Caco-2 (cell line): ENCODE data around the gene TNS3. TPM values are rescaled to one million over a fixed set of nuclear protein-coding genes. Genes with fewer than 3 reads are reported as not detected.

ENCODE experiments used
- BruUV-seq: library from RNA; stranded (reverse); fragments of 400-500 nt; replicated peaks from 2 replicates; lab custom pipeline; 2021; lab: Mats Ljungman, UMichigan
- CTCF ChIA-PET: fragments of 300-600 bp; sonication (Branson Sonifier 250); formaldehyde crosslinking; loops from one replicate; lab custom pipeline; 2022; ENCODE audit warnings: antibody characterized with exemption; lab: Charles Lee
- POLR2A ChIA-PET: fragments of 300-600 bp; sonication (Branson Sonifier 250); formaldehyde crosslinking; loops from one replicate; lab custom pipeline; 2022; ENCODE audit warnings: antibody characterized with exemption; lab: Charles Lee
- DNase-seq, 2 experiments: peaks; one replicate each; pipeline versions ENCODE4 v3.0.0 to v3.0.0-alpha.2; 2020 to 2022
- H3K27me3 ChIP-seq: replicated peaks from 2 replicates; pipeline ENCODE4 v1.6.0; 2011; ENCODE audit warnings: low read length; ENCODE audit not compliant: control insufficient read depth, insufficient read depth
- H3K36me3 ChIP-seq: 2 replicates; pipeline ENCODE4 v1.5.1; 2011; ENCODE audit warnings: low read length; ENCODE audit not compliant: control insufficient read depth, insufficient read depth
- H3K4me1 ChIP-seq: fragments of 250-450 bp; sonication (Bioruptor Pico); 2 replicates; pipeline ENCODE4 v1.5.1; 2020; ENCODE audit warnings: mild to moderate bottlenecking
- H3K4me3 ChIP-seq: 2 replicates; pipeline ENCODE4 v1.5.1; 2011; ENCODE audit warnings: low read depth, mild to moderate bottlenecking, control low read depth, low read length
- H3K9me3 ChIP-seq: fragments of 250-450 bp; sonication (Bioruptor Pico); 2 replicates; pipeline ENCODE4 v1.5.1; 2020; ENCODE audit warnings: mild to moderate bottlenecking, moderate library complexity
- H3K27ac Mint-ChIP-seq: one replicate; pipeline ENCODE4 v1.8.0; 2022; ENCODE audit warnings: mixed read lengths; ENCODE audit not compliant: unreplicated experiment
- H3K27me3 Mint-ChIP-seq: one replicate; pipeline ENCODE4 v1.8.0; 2022; ENCODE audit warnings: mixed read lengths; ENCODE audit not compliant: insufficient read depth, unreplicated experiment
- H3K36me3 Mint-ChIP-seq: one replicate; pipeline ENCODE4 v1.8.0; 2022; ENCODE audit warnings: mild to moderate bottlenecking, mixed read lengths; ENCODE audit not compliant: insufficient read depth, unreplicated experiment
- H3K4me1 Mint-ChIP-seq: one replicate; pipeline ENCODE4 v1.8.0; 2022; ENCODE audit warnings: low read depth, mixed read lengths; ENCODE audit not compliant: unreplicated experiment
- H3K4me3 Mint-ChIP-seq: one replicate; pipeline ENCODE4 v1.8.0; 2022; ENCODE audit warnings: mild to moderate bottlenecking, moderate library complexity, mixed read lengths; ENCODE audit not compliant: unreplicated experiment
- H3K9me3 Mint-ChIP-seq: one replicate; pipeline ENCODE4 v1.8.0; 2022; ENCODE audit warnings: mixed read lengths; ENCODE audit not compliant: unreplicated experiment
- intact Hi-C: fragments of 100-400 bp; cut with micrococcal nuclease; formaldehyde crosslinking; loops from one replicate; pipeline ENCODE4 v1.10.0; 2022; ENCODE audit not compliant: unreplicated experiment
- total RNA-seq: library from RNA; stranded (reverse); gene quantifications from 2 replicates; pipeline ENCODE4 v1.2.3, GENCODE V29; 2022
- TF ChIP-seq, protein P1 (sequence below), 2 experiments: fragments of 200-600 bp in 1 of 2; IDR thresholded peaks; 1 replicate in 1 of 2; 2 replicates in 1 of 2; pipeline versions ENCODE4 v1.5.1 to v1.8.0; 2011 to 2022; ENCODE audit warnings: antibody characterized with exemption in 1 of 2, control low read depth in 1 of 2, inconsistent platforms in 1 of 2, low read depth in 1 of 2, low read length in 1 of 2, mild to moderate bottlenecking in 1 of 2, moderate library complexity in 1 of 2; ENCODE audit not compliant: insufficient read depth in 1 of 2, severe bottlenecking in 1 of 2, unreplicated experiment in 1 of 2

TNS3 gene
- total RNA-seq, 1 experiment from 2014 or later: 263 TPM

DNA sequence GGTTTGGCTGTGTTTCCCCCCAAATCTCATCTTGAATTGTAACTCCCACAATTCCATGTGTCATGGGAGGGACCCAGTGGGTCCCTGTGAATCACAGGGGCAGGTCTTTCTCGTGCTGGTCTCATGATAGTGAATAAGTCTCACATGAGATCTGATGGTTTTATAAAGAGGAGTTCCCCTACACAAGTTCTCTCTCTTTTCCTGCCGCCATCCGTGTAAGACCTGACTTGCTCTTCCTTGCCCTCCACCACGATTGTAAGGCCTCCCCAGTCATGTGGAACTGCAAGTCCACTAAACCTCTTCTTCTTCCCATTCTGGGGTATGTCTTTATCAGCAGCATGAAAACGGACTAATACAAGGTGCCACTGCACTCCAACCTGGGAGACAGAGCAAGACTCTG, 329.2 kb downstream of the TNS3 start:
- TF ChIP-seq, protein P1, sequence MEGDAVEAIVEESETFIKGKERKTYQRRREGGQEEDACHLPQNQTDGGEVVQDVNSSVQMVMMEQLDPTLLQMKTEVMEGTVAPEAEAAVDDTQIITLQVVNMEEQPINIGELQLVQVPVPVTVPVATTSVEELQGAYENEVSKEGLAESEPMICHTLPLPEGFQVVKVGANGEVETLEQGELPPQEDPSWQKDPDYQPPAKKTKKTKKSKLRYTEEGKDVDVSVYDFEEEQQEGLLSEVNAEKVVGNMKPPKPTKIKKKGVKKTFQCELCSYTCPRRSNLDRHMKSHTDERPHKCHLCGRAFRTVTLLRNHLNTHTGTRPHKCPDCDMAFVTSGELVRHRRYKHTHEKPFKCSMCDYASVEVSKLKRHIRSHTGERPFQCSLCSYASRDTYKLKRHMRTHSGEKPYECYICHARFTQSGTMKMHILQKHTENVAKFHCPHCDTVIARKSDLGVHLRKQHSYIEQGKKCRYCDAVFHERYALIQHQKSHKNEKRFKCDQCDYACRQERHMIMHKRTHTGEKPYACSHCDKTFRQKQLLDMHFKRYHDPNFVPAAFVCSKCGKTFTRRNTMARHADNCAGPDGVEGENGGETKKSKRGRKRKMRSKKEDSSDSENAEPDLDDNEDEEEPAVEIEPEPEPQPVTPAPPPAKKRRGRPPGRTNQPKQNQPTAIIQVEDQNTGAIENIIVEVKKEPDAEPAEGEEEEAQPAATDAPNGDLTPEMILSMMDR (IDR thresholded peaks at IDR 0.05; ENCODE audit: insufficient read depth in 1 of 2, low read depth in 1 of 2, low read length in 1 of 2, severe bottlenecking in 1 of 2, unreplicated experiment in 1 of 2): no peak
- H3K4me1 ChIP-seq: no peaks in the 10 kb centered on the region; the same call in 1 of the 2 replicates
- Mint-ChIP-seq H3K4me3 (no peak overlapping the region), H3K4me1 (no peaks in the 10 kb centered on the region), H3K9me3 (no peaks in the 10 kb centered on the region), H3K36me3 (no peaks in the 10 kb centered on the region), H3K27ac (no peak overlapping the region), H3K27me3 (peaks cover 7% of the 10 kb centered on the region)
- H3K9me3 ChIP-seq: no peaks in the 10 kb centered on the region
- no peaks in the 10 kb centered on the region for H3K27me3 ChIP-seq
- CTCF ChIA-PET: no interaction called here
- H3K4me3 ChIP-seq: no peak overlapping the region
- DNase-seq: no peak
- no TSS peak for BruUV-seq
- H3K36me3 ChIP-seq: no peaks in the 10 kb centered on the region
- POLR2A ChIA-PET: no interaction called here
- intact Hi-C loops: loop anchor here (5.0 kb wide), 2 partner anchors 55 to 70 kb away; no protein-coding TSS in a partner anchor

DNA sequence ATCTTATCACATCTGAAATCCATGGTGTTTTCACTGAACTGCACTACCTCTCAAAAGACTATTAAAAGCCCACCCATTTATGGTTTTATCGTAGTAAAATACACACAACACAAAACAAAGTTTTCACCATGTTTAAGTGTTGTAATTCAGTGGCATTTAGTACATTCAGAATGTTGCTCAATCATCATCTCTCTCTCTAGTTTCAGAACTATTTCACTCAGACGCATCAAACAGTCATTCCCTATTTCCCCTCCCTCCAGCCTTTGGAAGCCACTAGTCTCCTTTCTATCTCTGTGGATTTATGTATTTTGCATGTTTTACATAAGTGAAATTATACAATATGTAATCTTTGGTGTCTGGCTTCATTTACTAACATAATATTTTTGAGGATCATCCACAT, 332.6 kb downstream of the TNS3 start:
- Mint-ChIP-seq H3K36me3 (no peaks in the 10 kb centered on the region), H3K27ac (no peak overlapping the region), H3K9me3 (no peaks in the 10 kb centered on the region), H3K4me1 (no peaks in the 10 kb centered on the region), H3K27me3 (peaks cover 9% of the 10 kb centered on the region), H3K4me3 (no peak overlapping the region)
- no peaks in the 10 kb centered on the region; the same call in 1 of the 2 replicates for H3K4me1 ChIP-seq
- H3K9me3 ChIP-seq: no peaks in the 10 kb centered on the region
- CTCF ChIA-PET: no interaction called here
- no TSS peak for BruUV-seq
- intact Hi-C loops: no loop called here
- H3K36me3 ChIP-seq: no peaks in the 10 kb centered on the region
- TF ChIP-seq, protein P1 (IDR thresholded peaks at IDR 0.05; ENCODE audit: insufficient read depth in 1 of 2, low read depth in 1 of 2, low read length in 1 of 2, severe bottlenecking in 1 of 2, unreplicated experiment in 1 of 2): no peak
- DNase-seq: no peak
- POLR2A ChIA-PET: no interaction called here
- H3K4me3 ChIP-seq: no peak overlapping the region
- no peaks in the 10 kb centered on the region for H3K27me3 ChIP-seq

DNA sequence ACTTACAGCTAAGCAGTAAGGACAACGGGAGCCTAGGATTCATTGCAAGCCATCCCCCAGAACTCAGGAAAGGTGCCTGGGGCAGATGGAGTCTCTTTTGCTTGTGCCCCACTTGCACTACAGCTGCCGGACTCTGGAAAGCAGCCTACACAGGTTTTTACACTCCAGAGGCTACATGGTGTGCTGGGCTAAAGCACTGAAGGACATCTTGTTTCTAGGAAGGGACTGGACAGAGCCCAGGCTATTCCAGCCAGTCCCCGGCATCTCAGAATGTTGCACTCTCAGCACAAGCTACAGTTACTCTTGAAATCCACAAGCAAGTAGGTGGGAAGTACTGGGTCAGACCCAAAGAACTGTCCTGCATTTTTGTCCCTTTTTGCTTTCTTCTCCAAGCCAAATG, 333.1 kb downstream of the TNS3 start:
- Mint-ChIP-seq H3K4me3 (no peak overlapping the region), H3K36me3 (no peaks in the 10 kb centered on the region)
- BruUV-seq: no TSS peak

More for the DNA sequence above, 333.1 kb downstream of the TNS3 start:
- Histone ChIP-seq H3K9me3 (no peaks in the 10 kb centered on the region), H3K36me3 (no peaks in the 10 kb centered on the region), H3K4me3 (no peak overlapping the region), H3K4me1 (no peaks in the 10 kb centered on the region; the same call in 1 of the 2 replicates), H3K27me3 (no peaks in the 10 kb centered on the region)
- CTCF ChIA-PET: no interaction called here
- intact Hi-C loops: no loop called here
- no peak overlapping the region for H3K27ac Mint-ChIP-seq
- H3K9me3 Mint-ChIP-seq: no peaks in the 10 kb centered on the region
- peaks cover 10% of the 10 kb centered on the region for H3K27me3 Mint-ChIP-seq
- POLR2A ChIA-PET: no interaction called here
- no peak for DNase-seq
- TF ChIP-seq, protein P1 (IDR thresholded peaks at IDR 0.05; ENCODE audit: insufficient read depth in 1 of 2, low read depth in 1 of 2, low read length in 1 of 2, severe bottlenecking in 1 of 2, unreplicated experiment in 1 of 2): no peak
- no peaks in the 10 kb centered on the region for H3K4me1 Mint-ChIP-seq
